HG03045 (cell line): ENCODE results near the gene B3GAT2.
A peak's percentile ranks its signal among the peaks of the same experiment; 100 is the strongest.

Experiments used
- ATAC-seq: cut with Tn5 transposase; IDR thresholded peaks from one replicate; pipeline ENCODE4 v1.9.1; 2021; ENCODE audit warnings: mild to moderate bottlenecking, moderate library complexity; ENCODE audit not compliant: unreplicated experiment

B3GAT2 gene

GRCh38 chr6:70901324-70901723, 55.5 kb downstream of the B3GAT2 start:
- no peak for ATAC-seq

DNA sequence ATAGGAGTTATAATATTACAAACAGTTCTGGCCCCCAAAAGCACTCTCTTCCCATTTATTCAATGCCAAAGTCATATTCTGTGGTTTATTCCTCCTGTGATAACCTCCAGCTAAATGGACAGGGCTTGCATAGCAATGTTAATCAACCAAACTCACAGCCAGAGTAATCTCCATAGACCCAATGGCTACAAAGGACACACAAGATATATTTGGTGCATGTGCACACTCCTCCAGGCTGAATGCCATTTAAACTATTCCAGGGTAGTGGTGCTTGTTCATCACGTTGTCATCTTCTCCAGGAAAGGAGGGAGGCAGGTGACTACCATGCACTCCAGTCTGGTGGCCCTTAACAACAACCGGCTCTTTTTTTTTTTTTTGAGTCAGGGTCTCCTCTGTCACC, 56.8 kb downstream of the B3GAT2 start:
- ATAC-seq = no peak

DNA sequence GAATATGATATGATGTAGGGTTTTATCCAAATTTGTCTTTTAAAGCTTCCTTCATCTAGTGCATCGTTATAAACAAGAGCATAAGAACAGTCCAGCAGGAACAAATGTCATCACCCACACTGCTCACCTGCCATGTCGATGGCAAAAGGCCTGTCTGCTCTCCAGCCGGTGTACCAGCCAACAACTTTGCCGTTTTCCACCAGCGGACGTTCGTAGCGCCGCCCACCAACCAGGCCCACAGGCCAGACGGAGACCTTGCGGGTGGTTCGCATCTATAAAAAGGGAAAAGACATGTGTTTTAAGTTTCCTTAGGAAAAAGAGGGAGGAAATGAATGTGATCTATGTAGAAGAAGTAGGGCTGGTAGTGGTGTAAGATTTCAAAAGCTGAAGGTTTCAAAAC, 62.9 kb downstream of the B3GAT2 start:
- no peak for ATAC-seq

- ATAC-seq = no peak
Measured at GRCh38 chr6:70889270-70889669, 67.6 kb downstream of the B3GAT2 start.

DNA sequence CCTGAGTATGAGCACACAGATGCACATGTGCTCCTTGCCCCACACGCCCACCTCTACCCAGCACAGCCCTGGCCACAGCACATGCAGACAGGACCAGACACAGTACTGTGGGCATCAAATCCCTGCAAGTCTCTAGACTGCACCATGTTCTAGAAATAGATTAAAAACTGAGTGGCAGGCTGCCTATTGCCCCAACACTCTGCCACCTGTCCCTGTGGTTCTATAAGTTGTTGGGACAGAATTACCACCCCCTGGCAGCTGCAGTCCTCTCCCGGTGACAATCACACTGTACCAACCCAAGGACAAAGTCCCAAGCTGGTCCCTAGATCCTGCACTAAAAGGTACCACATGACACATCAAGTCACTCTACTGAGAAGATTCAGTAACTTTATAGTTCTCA, 70.2 kb downstream of the B3GAT2 start:
- ATAC-seq = no peak

DNA sequence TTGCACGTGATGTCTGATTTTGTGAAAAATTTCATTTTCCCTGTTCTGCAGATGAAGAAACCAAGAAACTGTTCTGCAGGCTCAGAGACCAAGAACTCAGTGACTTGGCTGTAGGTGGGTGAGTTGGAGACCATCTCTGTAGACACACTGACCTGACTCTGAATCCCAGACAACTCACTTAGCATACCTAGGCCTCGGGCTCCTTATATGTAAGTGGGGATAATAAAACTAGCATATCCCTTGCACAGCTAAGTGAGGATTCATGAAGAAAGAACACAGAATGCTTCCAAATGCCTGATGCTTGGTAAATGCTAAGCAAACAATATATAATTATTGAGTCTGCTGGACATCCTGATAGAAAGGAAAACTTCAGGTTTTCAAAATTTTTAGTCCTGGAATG, 70.8 kb downstream of the B3GAT2 start:
- no peak for ATAC-seq

- ATAC-seq = peak; percentile 76
Measured at GRCh38 chr6:70884074-70884983, 72.5 kb downstream of the B3GAT2 start.

DNA sequence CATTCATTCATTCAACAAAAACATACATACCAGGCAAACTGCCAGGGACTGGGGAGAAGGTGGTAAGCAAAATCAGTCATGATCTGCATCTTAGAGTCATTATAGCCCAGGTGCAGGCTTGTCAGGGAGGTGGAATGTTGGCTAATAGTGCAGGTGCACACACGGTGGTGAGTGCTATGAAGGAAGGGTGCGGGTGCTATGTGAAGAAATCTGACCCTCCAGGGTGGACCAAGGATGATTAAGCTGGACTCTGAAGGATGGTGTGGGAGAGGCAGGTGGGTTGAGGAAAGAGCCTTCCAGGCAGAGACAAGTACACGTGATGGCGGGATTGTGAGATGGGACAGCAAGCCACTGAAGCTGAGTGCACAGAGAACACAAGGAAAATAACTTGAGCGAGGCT, 77.4 kb downstream of the B3GAT2 start:
- ATAC-seq = no peak

DNA sequence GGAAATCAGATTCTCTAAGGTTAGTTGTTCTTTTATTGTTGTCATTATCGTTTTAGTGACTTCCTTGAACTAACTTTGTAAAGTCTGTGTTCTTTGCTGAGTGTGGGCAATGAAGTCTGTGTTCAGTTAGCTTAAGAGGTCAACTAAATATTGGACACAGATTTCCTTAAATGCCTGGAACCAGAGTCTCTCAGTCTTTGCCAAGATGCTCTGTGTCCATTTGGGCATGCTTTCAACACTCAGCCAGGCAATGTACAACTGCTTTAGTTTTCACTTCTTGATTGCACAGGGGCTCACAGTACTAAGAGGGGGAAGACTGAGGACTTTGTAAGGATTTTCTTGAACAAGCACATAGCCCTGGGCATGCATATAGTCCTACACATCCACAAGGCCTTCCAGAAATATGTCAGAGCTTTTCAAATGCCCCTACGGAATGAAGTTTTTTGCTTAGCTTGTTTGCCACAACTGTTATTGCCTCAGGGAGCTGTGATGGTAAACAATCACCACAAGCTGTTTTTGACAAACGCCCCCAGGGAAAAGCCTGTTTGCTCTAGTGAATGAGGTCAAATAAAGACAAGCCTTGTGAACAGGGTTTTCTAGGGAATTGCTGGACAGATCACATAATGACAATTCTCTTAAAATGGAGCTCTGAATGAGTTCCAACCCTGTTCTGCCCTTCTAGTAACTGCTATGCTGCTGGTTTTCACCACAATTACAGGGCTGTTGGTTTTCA, 82.5 kb downstream of the B3GAT2 start:
- ATAC-seq = no peak

DNA sequence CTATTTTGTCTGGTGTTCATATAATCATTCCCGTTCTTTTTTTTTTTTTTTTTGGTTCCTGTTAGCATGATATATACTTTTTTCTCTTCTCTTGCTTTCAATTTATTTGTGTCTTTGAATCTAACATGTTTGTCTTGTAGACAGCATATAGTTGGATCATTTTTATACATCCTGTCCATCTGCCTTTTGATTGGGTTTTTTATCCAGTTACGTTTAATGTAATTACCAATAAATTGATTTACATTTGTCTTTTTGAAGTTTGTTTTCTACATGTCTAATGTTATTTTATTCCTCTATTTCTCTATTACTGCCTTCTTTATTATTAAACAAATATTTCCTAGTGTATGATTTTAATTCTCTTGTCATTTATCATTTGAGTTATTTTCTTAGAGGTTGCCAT, 84.4 kb downstream of the B3GAT2 start:
- ATAC-seq = no peak

GRCh38 chr6:70864401-70864800, 92.5 kb downstream of the B3GAT2 start:
- ATAC-seq = no peak

DNA sequence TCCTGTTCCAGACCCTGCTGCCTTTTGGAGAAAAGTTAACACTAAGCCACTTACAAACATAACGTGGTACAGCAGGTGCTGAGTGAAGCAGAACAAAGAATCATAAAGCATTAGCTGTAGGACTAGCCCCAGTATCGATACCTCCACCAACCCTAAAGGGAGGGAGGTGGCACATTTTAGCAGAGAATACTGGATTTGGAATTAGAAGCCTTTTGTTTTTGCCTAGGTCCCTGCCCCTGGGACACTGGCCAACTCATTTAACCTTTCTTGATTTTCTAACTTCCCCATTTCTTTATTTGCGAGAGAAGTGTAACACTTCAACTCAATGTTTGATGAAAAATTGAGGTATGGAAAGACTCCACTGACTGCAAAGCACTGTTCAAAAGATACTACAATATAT, 93.5 kb downstream of the B3GAT2 start:
- ATAC-seq = no peak

DNA sequence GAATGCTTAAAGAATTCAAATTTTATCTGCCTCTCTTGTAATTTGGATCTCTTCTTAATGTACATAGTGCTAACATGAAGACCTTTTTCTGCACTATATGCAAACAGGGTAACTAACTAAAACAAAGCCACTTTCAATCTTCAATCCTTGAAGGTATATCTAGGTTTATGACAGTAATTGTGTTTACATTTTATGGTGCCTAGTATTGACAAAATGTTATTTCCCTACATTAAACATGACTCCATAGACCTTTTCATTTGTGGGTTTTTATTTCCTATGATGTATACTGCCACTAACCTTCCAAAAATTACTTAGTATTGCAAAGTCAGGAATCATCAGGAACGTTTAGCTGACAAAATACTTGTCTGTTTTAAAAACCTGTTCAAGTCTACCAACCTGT, 95.9 kb downstream of the B3GAT2 start:
- ATAC-seq = no peak

GRCh38 chr6:70860045-70860444, 96.8 kb downstream of the B3GAT2 start:
- no peak for ATAC-seq

GRCh38 chr6:70857387-70858077, 99.3 kb downstream of the B3GAT2 start:
- ATAC-seq = peak; percentile 98

DNA sequence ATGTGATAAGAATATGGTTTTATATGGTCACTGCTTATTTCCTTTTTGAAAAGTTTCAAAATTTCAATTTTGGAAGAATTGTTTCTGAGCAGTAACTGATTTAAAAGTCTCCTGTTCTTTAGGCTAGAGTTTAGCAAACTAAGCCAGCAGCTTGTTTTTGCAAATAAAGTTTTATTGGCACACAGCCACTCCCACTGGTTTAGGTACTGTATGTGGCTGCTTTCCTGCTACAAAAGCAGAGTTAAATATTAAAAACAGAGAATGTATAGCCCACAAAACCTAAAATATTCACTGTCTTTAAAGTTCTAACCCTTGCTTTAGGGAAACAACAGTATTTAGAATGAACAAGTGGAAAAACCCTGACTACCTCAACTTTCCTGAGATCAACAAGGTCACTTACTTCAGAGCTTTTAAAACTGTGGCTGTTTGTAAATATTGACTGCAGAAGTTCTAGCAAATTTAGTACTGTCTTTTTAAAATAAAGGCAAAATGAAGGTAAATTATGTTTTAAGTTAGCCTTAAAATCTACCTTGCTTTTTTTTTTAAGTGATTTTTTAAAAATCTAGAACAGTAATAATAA, 104.1 kb downstream of the B3GAT2 start:
- no peak for ATAC-seq

DNA sequence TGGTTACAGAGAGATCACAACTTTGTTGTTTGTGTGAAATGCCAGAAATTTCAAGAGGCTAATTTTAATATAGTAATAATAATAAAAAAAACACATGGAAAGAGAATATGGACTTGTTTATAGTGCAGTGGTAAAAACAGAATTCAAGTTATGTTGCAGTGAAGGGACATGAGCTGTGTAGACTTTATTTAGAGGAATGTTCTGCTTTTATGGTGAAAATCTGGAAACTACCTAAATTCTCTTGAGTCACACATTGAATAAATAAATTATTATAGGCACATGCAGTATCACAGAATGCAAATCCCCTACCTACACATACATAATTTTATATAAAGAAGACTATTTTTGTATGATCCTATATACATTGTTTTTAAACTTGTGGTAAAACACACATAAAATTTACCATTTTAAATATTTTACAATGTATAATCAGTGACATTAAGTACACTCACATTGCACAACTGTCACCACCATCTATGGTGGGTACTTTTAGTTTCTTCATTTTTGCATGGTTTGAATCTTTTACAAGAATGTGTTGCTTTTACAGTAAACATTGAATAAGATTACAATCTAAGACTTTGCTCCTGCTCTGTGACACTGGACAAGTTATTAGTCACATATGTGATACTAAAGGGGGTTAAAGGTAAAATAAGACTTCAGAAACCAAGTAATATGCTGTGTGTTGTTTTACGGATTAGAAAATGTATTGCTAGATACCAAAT, 107.4 kb downstream of the B3GAT2 start:
- ATAC-seq = no peak

GRCh38 chr6:70847106-70848084, 109.5 kb downstream of the B3GAT2 start:
- no peak for ATAC-seq

DNA sequence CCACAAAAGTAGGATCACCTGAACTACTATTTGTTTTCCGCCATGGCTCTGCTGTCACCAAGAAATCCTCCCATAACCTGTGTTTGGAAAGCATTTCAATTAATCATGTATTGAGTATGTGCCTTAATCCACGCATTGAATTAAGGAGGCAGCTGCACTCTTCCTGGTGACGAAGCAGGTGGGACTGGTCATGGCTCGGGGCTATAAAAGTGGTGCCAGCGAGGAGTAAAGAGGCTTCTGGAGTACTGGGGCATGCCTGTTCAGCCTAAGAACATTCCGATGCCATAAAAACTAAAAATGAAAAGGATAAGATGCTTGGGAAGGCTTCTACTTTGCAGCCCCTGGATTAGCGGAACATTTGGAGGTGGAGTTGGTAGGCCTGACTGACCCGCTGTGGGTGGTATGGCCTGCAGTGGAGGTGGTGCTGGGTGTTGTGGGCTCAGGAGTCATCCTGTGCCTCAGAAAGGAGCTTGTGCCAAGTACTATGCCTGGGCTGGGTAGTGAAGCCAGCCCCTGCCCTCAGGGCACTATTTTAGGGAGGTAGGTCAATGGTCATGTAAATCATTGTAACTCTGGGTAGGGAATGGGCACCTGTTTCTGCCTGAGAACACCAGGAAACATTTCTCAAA, 110.5 kb downstream of the B3GAT2 start:
- no peak for ATAC-seq
